HG03520 (cell line): ENCODE data around the gene GGT6.
"Not testable (repeated sequence)": the region's sequence is repeated elsewhere in the genome, so short reads cannot be mapped to it uniquely, and the experiment has no call there.

Experiments
- ATAC-seq: cut with Tn5 transposase; IDR thresholded peaks from one replicate; pipeline ENCODE4 v1.9.1; 2021; ENCODE audit warnings: mild to moderate bottlenecking, moderate library complexity; ENCODE audit not compliant: unreplicated experiment

GGT6 gene, protein sequence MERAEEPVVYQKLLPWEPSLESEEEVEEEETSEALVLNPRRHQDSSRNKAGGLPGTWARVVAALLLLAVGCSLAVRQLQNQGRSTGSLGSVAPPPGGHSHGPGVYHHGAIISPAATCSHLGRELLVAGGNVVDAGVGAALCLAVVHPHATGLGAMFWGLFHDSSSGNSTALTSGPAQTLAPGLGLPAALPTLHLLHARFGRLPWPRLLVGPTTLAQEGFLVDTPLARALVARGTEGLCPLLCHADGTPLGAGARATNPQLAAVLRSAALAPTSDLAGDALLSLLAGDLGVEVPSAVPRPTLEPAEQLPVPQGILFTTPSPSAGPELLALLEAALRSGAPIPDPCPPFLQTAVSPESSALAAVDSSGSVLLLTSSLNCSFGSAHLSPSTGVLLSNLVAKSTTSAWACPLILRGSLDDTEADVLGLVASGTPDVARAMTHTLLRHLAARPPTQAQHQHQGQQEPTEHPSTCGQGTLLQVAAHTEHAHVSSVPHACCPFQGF

DNA sequence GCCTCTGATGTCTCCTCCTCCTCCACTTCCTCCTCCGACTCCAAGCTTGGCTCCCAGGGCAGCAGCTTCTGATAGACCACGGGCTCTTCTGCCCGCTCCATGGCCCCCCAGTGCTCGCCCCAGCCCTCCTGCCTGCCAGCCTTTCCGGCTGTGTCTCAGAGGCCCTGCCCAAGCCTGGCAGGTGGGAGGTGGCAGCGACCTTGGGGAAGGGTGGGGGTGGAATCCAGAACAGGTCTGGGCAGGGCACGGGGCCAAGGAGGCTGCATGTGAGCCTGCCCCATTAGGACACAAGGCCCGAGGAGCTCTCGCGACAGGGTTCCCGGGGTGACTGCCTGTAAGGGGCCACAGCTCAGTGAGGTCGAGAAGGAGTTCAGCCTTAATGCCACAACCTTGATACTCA lies at the start of gene GGT6:
GGT6 (minus strand) TSS at position 157 of the 400 bp plus-strand sequence; CDS start at position 101, 56 bp downstream.
- ATAC-seq, result no peak

DNA sequence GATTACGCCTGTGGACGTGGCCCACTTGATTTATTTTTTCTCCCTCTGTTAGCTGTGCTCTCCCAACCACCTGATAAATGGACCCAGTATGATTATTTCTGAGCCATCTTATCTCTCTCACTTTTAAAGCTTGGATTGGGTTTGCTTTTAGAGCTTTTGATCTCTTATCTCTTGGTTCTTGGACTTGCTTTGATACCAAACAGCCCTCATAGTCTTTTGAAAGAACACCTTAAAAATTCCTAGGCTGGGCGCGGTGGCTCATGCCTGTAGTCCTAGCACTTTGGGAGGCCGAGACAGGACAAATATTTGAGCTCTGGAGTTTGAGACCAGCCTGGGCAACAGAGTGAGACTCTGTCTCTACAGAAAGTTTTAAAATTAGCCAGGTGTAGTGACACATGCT lies 49.8 kb upstream of the GGT6 start:
- no peak for ATAC-seq

DNA sequence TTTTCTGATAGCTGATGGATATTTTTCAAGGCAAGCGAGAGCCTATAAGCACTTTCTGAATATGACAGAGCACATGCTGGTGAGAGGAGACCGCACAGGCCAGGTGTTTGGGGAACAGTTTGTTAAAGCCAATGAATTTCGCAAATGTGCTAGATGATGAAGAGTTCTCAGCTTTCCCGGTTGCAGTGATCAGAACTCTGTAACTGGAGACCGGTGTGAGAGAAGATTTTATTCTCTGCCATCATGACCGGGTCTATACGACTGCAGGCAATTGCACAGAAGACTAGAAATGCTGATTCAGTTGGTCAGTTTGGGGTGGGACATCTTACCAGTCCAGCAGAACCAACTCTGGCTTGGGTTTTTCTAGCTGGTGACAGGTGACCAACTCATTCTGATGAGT lies 49.4 kb upstream of the GGT6 start:
- ATAC-seq, result no peak

- ATAC-seq, result no peak
Observed at GRCh38 chr17:4607773-4608187, 47.4 kb upstream of the GGT6 start.

DNA sequence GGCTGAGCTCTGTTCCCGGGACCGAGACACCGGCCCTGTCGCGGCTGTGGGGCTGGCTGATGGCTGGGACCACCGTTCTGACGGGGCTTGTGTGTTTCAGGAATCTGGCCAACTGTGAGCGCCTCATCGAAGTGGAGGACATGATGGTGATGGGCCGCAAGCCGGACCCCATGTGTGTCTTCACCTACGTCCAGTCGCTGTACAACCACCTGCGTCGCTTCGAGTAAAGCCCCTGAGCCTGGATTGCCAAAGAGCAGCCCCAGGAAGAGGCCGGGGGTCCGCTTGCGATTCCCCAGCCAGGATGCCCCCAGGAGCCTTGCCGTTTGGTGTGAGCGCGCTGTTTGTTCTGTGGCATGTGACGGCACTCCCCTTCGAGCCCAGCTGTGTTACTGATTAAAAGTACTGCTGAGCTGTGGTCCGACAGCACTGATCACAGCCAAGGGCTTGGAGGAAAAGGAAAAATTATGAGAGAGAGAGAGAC lies 46.9 kb upstream of the GGT6 start:
- no peak for ATAC-seq

DNA sequence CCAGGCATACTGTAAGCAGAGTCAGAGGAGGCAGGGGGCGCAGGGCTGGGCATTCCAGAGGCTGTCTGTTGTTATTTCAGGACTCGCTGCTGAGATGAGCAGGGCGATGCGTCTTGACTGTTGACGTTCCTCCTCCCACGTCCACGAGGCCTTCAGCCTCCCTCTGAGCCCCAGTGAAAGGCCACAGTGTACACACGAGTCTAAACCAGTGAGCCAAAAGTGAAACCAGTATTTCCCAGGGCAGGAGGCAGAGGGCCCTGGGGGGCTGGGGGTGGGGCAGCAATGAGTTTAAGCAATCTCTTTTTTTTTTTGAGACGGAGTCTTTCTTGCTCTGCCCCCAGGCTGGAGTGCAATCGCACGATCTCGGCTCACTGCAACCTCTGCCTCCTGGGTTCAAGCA lies 45.4 kb upstream of the GGT6 start:
- ATAC-seq, result no peak

GRCh38 chr17:4604736-4605135 lies 44.4 kb upstream of the GGT6 start:
- ATAC-seq, result not testable (repeated sequence)

GRCh38 chr17:4604111-4604644 lies 43.8 kb upstream of the GGT6 start:
- no peak for ATAC-seq

DNA sequence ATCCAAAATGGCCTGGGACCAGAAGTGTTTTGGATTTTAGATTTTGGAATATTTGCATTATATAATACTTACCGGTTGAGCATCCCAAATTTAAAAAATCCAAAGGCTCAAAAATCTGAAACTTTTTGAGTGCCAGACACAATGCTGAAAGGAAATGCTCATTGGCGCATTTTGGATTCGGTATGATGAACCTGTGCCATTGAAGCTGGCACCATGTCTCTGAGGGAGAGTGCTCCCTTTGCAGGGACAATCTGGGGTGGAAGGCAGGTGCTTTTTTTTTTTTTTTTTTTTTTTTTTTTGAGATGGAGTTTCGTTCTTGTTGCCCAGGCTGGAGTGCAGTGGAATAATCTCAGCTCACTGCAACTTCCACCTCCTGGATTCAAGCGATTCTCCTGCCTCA lies 41.7 kb upstream of the GGT6 start:
- no peak for ATAC-seq

DNA sequence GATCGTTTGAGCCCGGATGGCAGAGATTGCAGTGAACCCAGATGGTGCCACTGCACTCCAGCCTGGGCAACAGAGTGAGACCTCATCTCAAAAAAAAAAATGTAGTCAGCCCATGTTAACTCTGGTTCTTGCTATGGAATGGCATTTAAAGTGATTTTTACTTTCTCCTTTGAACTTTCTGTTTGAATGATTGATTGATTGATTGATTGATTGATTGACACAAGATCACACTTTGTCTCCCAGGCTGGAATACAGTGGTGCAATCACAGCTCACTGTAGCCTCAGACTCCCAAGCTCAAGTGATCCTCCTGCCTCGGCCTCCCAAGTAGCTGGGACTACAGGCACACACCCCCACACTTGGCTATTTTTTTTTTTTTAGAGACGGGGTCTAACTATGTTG lies 40.9 kb upstream of the GGT6 start:
- ATAC-seq, result no peak

GRCh38 chr17:4600563-4600962 lies 40.2 kb upstream of the GGT6 start:
- no peak for ATAC-seq

- ATAC-seq, result no peak
Observed at GRCh38 chr17:4599505-4600281, 39.3 kb upstream of the GGT6 start.

- ATAC-seq, result no peak
Observed at GRCh38 chr17:4598776-4599504, 38.6 kb upstream of the GGT6 start.

DNA sequence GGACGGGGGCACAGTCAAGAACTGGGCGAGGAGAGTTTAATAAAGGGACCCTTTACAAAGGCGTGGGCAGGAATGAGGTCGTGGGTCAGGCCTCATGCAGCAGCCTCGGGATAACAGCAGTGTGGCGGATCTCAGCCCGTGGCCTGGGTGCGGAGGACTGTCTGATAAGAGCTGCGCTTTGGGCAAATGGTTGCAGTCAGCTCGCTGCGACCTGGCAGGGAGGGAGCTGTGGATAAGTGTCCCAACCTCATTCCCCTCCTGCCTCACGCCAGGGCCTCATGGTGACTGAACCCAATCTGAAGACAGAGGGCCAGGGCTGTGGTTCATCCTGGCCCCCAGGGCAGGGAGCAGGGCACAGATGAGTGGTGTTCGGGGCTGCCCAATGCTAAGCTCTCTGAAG lies 37.6 kb upstream of the GGT6 start:
- ATAC-seq, result no peak

DNA sequence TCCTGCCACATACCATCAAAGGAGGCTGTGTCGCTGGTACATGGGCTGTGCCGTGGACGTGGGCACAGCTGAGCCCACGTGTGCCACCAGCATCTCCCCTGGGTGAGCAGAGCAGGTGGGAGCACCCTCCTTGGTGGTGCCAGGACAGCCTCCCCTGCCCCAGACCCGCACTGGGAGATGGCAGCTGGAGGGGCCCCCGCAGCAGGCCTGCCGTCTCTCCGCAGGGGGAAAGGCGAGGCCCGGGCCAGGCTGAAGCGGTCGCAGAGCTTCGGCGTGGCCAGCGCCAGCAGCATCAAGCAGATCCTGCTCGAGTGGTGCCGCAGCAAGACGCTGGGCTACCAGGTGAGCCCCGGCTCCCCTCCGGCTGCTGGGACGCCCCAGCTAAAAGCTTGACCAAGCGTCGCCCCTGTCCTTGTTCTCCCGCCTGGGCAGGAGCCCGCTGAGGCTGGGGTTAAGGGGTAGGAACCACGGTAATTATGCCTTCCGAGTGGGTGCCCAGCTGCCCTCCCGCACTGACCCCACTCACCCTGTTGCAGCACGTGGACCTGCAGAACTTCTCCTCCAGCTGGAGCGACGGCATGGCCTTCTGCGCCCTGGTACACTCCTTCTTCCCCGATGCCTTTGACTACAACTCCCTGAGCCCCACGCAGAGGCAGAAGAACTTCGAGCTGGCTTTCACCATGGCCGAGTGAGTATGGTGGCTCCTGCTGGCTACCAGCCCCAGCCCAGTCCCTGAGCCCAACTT lies 36.4 kb upstream of the GGT6 start:
- ATAC-seq, result no peak

DNA sequence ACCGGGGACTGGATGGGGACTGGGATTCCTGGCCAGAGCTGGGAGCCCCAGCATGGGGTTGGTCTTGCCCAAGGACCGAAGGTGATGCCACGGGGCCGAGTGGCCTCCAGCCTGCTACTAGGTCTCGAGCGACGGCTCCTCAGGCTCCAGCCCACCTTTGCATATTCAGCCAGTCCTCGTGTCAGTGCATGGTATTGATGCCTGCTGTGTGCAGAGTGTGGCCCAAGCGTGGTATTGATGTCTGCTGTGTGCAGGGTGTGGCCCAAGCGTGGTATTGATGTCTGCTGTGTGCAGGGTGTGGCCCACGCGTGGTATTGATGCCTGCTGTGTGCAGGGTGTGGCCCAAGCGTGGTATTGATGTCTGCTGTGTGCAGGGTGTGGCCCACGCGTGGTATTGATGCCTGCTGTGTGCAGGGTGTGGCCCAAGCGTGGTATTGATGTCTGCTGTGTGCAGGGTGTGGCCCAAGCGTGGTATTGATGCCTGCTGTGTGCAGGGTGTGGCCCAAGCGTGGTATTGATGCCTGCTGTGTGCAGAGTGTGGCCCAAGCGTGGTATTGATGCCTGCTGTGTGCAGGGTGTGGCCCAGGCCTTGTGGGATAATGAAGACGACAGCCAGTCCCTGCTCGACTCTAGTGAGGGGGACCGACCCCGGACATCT lies 35.4 kb upstream of the GGT6 start:
- ATAC-seq, result not testable (repeated sequence)

- ATAC-seq, result no peak
Observed at GRCh38 chr17:4594931-4595684, 34.7 kb upstream of the GGT6 start.

DNA sequence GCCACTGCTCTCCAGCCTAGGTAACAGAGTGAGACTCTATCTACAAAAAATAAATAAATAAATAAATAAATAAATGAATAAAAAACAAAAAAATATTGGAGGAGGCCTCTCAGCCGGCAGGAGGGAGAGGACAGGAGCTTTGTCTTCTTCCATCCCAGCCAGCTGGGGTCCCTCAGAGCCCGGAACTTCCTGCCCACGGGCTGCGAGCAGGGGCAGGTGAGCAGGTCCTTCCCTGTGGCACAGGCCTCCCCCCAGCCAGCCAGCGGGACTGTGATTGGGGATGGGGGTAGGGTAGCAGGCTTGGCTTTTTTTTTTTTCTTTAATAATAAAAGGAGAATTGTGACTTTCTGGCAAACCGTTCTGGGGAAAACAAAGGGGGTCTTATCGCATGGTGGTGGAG lies 34.0 kb upstream of the GGT6 start:
- ATAC-seq, result no peak

DNA sequence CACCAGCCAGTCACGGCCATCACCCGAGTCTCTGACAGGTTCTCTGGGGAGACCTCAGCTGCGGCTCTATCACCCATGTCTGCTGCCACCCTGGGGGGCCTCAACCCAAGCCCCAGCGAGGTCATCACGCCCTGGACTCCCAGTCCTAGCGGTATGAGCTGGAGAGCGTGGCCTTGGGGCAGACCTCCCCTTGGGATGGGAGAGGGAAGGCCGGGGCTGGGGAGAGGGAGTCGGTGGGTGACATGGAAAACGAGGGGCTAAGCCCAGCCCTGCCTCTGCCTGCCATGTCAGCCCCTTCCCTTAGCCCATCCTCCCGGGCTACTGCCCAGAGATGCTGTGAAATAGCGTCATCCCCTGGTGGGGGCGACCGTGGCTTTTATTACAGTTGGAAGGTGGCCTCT lies 32.6 kb upstream of the GGT6 start:
- ATAC-seq, result no peak
